Stimulated activated CD8-positive, alpha-beta memory T cell treated with anti-CD3 and anti-CD28 coated beads, Interleukin-15, amount 100 ng/mL, for 48 hours (primary cell): ENCODE measurements around the gene MBD5.
A peak's percentile ranks its signal among the peaks of the same experiment; 100 is the strongest.

Experiments
- DNase-seq, 2 donors: peaks; one replicate each; pipeline ENCODE4 v3.0.0-alpha.2; 2020; ENCODE audit warnings: low read depth in 2 of 2

Gene MBD5

GRCh38 chr2:148517822-148518221 is 496.9 kb downstream of the MBD5 start:
- no peak for DNase-seq

- DNase-seq, result no peak
Measured at GRCh38 chr2:148519013-148519412, 498.1 kb downstream of the MBD5 start.

- no peak for DNase-seq
Measured at GRCh38 chr2:148521181-148521580, 500.3 kb downstream of the MBD5 start.

GRCh38 chr2:148523315-148523714 is 502.4 kb downstream of the MBD5 start:
- no peak for DNase-seq

- peak; percentile 24 to 40 for DNase-seq
Measured at GRCh38 chr2:148524519-148524919, 503.6 kb downstream of the MBD5 start.

GRCh38 chr2:148525130-148525529 is 504.2 kb downstream of the MBD5 start:
- DNase-seq, result no peak

GRCh38 chr2:148526509-148527346 is 505.8 kb downstream of the MBD5 start:
- no peak for DNase-seq

GRCh38 chr2:148527488-148528340 is 506.8 kb downstream of the MBD5 start:
- DNase-seq, result no peak

- no peak for DNase-seq
Measured at GRCh38 chr2:148528356-148529064, 507.6 kb downstream of the MBD5 start.

- no peak for DNase-seq
Measured at GRCh38 chr2:148529745-148530144, 508.9 kb downstream of the MBD5 start.

- DNase-seq, result no peak
Measured at GRCh38 chr2:148530350-148530749, 509.5 kb downstream of the MBD5 start.

GRCh38 chr2:148531235-148531634 is 510.3 kb downstream of the MBD5 start:
- DNase-seq, result no peak

GRCh38 chr2:148531669-148532428 is 511.0 kb downstream of the MBD5 start:
- no peak for DNase-seq

- no peak for DNase-seq
Measured at GRCh38 chr2:148533004-148533403, 512.1 kb downstream of the MBD5 start.

- DNase-seq, result no peak
Measured at GRCh38 chr2:148533685-148534084, 512.8 kb downstream of the MBD5 start.

GRCh38 chr2:148534416-148535204 is 513.7 kb downstream of the MBD5 start:
- DNase-seq, result no peak

- no peak for DNase-seq
Measured at GRCh38 chr2:148538375-148538774, 517.5 kb downstream of the MBD5 start.

- DNase-seq, result no peak
Measured at GRCh38 chr2:148540022-148540421, 519.1 kb downstream of the MBD5 start.

GRCh38 chr2:148541792-148542191 is 520.9 kb downstream of the MBD5 start:
- DNase-seq, result no peak

- DNase-seq, result no peak
Measured at GRCh38 chr2:148542614-148543013, 521.7 kb downstream of the MBD5 start.
